ENCODE measurements around the gene BPIFA2.

DNA sequence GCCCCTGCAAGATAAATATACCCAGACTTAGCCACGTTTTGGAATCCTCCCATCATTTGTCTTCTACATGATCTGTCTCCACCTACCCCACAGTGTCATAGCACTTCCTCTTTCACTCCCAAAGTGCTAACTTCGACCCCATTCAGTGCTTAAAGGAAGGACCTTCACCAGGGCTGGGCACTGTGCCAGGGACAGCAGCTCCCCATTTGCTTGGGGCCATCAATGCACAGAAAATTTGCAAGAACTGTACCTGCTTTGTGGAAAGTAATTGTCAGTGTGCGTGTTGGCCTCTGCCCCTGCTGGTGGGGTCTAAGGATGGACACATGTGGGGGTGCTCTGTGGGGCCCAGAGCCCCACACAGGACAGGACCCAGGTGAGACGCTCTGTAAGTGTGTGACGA is 5.2 kb upstream of the BPIFA2 start:
- TF ChIP-seq EP300 (IDR thresholded peaks at IDR 0.05) (no peak), POLR2A (IDR thresholded peaks at IDR 0.05; ENCODE audit: low read depth) (no peak), CTCF (IDR thresholded peaks at IDR 0.05) (no peak), POLR2AphosphoS5 (IDR thresholded peaks at IDR 0.05) (no peak)
